Kidney (tissue), 22 donors: ENCODE data around the gene ZPR1. TPM values are rescaled to one million over a fixed set of nuclear protein-coding genes. Genes with fewer than 3 reads are reported as not detected.
A peak's percentile ranks its signal among the peaks of the same experiment; 100 is the strongest.

Experiments used
- DNase-seq, 5 donors: peaks; one replicate each; pipeline ENCODE4 v3.0.0-alpha.2; 2013 to 2020
- FAIRE-seq: peaks from 2 replicates; lab custom pipeline; 2012; peaks lifted over from hg19 to GRCh38; lab: Jason Lieb, UNC
- H3K27ac ChIP-seq, 2 donors: one replicate each; pipeline ENCODE4 v1.7.0; 2013; ENCODE audit warnings: low read depth in 2 of 2, low read length in 2 of 2, inconsistent platforms in 1 of 2
- H3K27me3 ChIP-seq: one replicate; pipeline ENCODE4 v1.7.1; 2013; ENCODE audit warnings: low read length, inconsistent platforms; ENCODE audit not compliant: control insufficient read depth, insufficient read depth
- H3K36me3 ChIP-seq, 3 donors: one replicate each; pipeline versions ENCODE4 v1.7.0 to v1.7.1; 2013; ENCODE audit warnings: low read length in 3 of 3, control low read depth in 1 of 3, inconsistent platforms in 1 of 3; ENCODE audit not compliant: insufficient read depth in 3 of 3, control insufficient read depth in 2 of 3
- H3K4me1 ChIP-seq, 3 donors: one replicate each; pipeline versions ENCODE4 v1.7.0 to v1.7.1; 2013; ENCODE audit warnings: low read length in 3 of 3, inconsistent platforms in 1 of 3, low read depth in 1 of 3; ENCODE audit not compliant: control insufficient read depth in 2 of 3, insufficient read depth in 2 of 3
- H3K4me3 ChIP-seq, 3 donors: one replicate each; pipeline versions ENCODE4 v1.7.0 to v1.8.1; 2013; ENCODE audit warnings: low read length in 3 of 3, control low read depth in 1 of 3, inconsistent platforms in 1 of 3
- H3K9ac ChIP-seq, 3 donors: one replicate each; pipeline versions ENCODE4 v1.7.0 to v1.7.1; 2013; ENCODE audit warnings: low read length in 3 of 3, control low read depth in 1 of 3, inconsistent platforms in 1 of 3
- H3K9me3 ChIP-seq, 3 donors: one replicate each; pipeline versions ENCODE4 v1.7.0 to v1.7.1; 2013; ENCODE audit warnings: low read length in 3 of 3, control low read depth in 1 of 3, inconsistent platforms in 1 of 3; ENCODE audit not compliant: control insufficient read depth in 2 of 3, insufficient read depth in 1 of 3
- intact Hi-C: fragments of 100-400 bp; cut with DNase I; formaldehyde crosslinking; loops from one replicate; pipeline ENCODE4 v1.11.1; 2022
- long read RNA-seq, 10 donors: library from polyadenylated mRNA in 1 of 10; unstranded in 1 of 10; transcript quantifications; one replicate each; pipeline ENCODE4 v2.0.0 and lab custom pipeline, GENCODE V29; 2021 to 2026
- polyA plus RNA-seq: library from polyadenylated mRNA; stranded (reverse); fragments of 350-450 nt; fragmentation: Illumina TruSeq; extraction: RNeasy Lipid Tissue Mini Kit (QIAGEN cat#74804); gene quantifications from one replicate; pipeline ENCODE4 v1.2.3, GENCODE V29; 2014; ENCODE audit warnings: low read depth, low replicate concordance; ENCODE audit not compliant: insufficient read depth
- total RNA-seq: library from RNA; stranded (reverse); fragmentation: NEBNext Ultra II Directional; extraction: Animal tissue kit (Norgen Biotek cat#: 25700); gene quantifications from one replicate; pipeline ENCODE4 v1.2.1, GENCODE V29; 2021
- TF ChIP-seq, protein P1 (sequence below): IDR thresholded peaks from 3 replicates; pipeline ENCODE4 v1.5.1; 2012; ENCODE audit warnings: mild to moderate bottlenecking, moderate library complexity, borderline replicate concordance; ENCODE audit not compliant: insufficient read depth; ENCODE audit errors: extremely low read depth
- donor health status: control.
- donor health status: control.
- donor health status: control.
- donor health status: control.
- donor health status: control.
- donor health status: DM: yes; HTN: yes; CAD: no.
- donor health status: Normal renal cell carcinoma (clear cell type).

ZPR1 gene, protein sequence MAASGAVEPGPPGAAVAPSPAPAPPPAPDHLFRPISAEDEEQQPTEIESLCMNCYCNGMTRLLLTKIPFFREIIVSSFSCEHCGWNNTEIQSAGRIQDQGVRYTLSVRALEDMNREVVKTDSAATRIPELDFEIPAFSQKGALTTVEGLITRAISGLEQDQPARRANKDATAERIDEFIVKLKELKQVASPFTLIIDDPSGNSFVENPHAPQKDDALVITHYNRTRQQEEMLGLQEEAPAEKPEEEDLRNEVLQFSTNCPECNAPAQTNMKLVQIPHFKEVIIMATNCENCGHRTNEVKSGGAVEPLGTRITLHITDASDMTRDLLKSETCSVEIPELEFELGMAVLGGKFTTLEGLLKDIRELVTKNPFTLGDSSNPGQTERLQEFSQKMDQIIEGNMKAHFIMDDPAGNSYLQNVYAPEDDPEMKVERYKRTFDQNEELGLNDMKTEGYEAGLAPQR
- 40.2 TPM for total RNA-seq
- 30.0 TPM for polyA plus RNA-seq
- long read RNA-seq, donor 1, full-length matches to known transcripts = 8 of 8 reads
- long read RNA-seq, donor 1, partial matches to known transcripts = 0 of 8 reads
- long read RNA-seq, donor 1, other reads (novel, unspliced or antisense) = 0 of 8 reads
- long read RNA-seq, donor 2, full-length matches to known transcripts = 5 of 5 reads
- long read RNA-seq, donor 2, partial matches to known transcripts = 0 of 5 reads
- long read RNA-seq, donor 2, other reads (novel, unspliced or antisense) = 0 of 5 reads
- long read RNA-seq, donor 3, full-length matches to known transcripts = 10 of 10 reads
- long read RNA-seq, donor 3, partial matches to known transcripts = 0 of 10 reads
- long read RNA-seq, donor 3, other reads (novel, unspliced or antisense) = 0 of 10 reads
- long read RNA-seq, donor 4, full-length matches to known transcripts = 9 of 9 reads
- long read RNA-seq, donor 4, partial matches to known transcripts = 0 of 9 reads
- long read RNA-seq, donor 4, other reads (novel, unspliced or antisense) = 0 of 9 reads
- long read RNA-seq, donor 5, full-length matches to known transcripts = 1 of 1 reads
- long read RNA-seq, donor 5, partial matches to known transcripts = 0 of 1 reads
- long read RNA-seq, donor 5, other reads (novel, unspliced or antisense) = 0 of 1 reads
- long read RNA-seq, donor 6, full-length matches to known transcripts = 11 of 17 reads
- long read RNA-seq, donor 6, partial matches to known transcripts = 6 of 17 reads
- long read RNA-seq, donor 6, other reads (novel, unspliced or antisense) = 0 of 17 reads
- long read RNA-seq, donor 7, full-length matches to known transcripts = 27 of 33 reads
- long read RNA-seq, donor 7, partial matches to known transcripts = 2 of 33 reads
- long read RNA-seq, donor 7, other reads (novel, unspliced or antisense) = 4 of 33 reads
- long read RNA-seq, donor 8, full-length matches to known transcripts = 6 of 6 reads
- long read RNA-seq, donor 8, partial matches to known transcripts = 0 of 6 reads
- long read RNA-seq, donor 8, other reads (novel, unspliced or antisense) = 0 of 6 reads
- long read RNA-seq, donor 9, full-length matches to known transcripts = 1 of 1 reads
- long read RNA-seq, donor 9, partial matches to known transcripts = 0 of 1 reads
- long read RNA-seq, donor 9, other reads (novel, unspliced or antisense) = 0 of 1 reads
- long read RNA-seq, donor 10, full-length matches to known transcripts = 7 of 7 reads
- long read RNA-seq, donor 10, partial matches to known transcripts = 0 of 7 reads
- long read RNA-seq, donor 10, other reads (novel, unspliced or antisense) = 0 of 7 reads

DNA sequence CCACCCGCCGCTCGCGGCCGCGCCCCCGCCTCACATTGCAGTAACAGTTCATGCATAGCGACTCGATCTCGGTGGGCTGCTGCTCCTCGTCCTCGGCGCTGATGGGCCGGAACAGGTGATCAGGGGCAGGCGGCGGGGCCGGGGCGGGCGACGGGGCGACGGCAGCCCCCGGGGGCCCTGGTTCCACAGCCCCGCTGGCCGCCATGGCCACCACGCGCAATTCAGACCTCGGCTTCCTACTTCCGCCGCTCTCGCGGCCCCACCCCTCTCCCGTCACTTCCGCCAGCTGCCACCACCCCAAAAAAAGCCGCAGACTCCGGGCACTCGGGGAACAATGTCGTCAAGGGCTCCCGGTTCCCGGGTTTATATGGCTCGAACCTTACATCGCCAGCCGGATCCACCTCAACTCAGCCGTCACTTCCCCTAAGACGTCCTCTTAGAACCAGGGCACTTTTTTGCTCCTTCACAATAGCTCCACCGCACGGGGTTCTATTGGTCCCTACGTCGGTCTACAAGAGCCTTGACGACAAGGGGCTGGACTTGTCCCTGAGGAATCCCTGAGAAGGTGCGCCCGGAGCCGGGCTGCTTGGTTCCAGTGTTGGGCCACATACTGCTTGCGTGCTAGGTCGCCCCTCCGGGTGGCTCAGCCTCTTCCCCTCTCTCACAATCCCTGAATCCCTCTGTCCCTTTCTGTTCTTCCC, at the start of gene ZPR1:
Gene ZPR1, minus strand, starts transcription at position 238 of the 701 bp plus-strand sequence. Its CDS starts 33 bp downstream, at position 205.
- Histone ChIP-seq H3K4me3 (peak within 1 kb of the TSS; percentile 88 to 94 (median 92)), H3K4me1 (peaks cover 0 to 17% (median 16%) of the 10 kb centered on the region in 3 donors), H3K27ac (peak within 1 kb of the TSS; percentile 28 to 64), H3K9ac (peak within 1 kb of the TSS; percentile 59 to 83 (median 83)), H3K9me3 (no peaks in the 10 kb centered on the region), H3K36me3 (peaks cover 5 to 31% (median 24%) of the 10 kb centered on the region in 3 donors), H3K27me3 (no peaks in the 10 kb centered on the region)
- DNase-seq (peak; percentile 84 to 93 (median 88)), FAIRE-seq (no peak)
- intact Hi-C loops = no loop called here
- TF ChIP-seq, protein P1, sequence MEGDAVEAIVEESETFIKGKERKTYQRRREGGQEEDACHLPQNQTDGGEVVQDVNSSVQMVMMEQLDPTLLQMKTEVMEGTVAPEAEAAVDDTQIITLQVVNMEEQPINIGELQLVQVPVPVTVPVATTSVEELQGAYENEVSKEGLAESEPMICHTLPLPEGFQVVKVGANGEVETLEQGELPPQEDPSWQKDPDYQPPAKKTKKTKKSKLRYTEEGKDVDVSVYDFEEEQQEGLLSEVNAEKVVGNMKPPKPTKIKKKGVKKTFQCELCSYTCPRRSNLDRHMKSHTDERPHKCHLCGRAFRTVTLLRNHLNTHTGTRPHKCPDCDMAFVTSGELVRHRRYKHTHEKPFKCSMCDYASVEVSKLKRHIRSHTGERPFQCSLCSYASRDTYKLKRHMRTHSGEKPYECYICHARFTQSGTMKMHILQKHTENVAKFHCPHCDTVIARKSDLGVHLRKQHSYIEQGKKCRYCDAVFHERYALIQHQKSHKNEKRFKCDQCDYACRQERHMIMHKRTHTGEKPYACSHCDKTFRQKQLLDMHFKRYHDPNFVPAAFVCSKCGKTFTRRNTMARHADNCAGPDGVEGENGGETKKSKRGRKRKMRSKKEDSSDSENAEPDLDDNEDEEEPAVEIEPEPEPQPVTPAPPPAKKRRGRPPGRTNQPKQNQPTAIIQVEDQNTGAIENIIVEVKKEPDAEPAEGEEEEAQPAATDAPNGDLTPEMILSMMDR = no peak

GRCh38 chr11:116836632-116836991, 48.8 kb upstream of the ZPR1 start:
- TF ChIP-seq, protein P1 = no peak
- DNase-seq (no peak), FAIRE-seq (no peak)
- H3K27me3 ChIP-seq = no peaks in the 10 kb centered on the region
- H3K36me3 ChIP-seq = no peaks in the 10 kb centered on the region
- intact Hi-C loops = no loop called here
- no peak overlapping the region for H3K4me3 ChIP-seq
- H3K9me3 ChIP-seq = no peaks in the 10 kb centered on the region
- H3K4me1 ChIP-seq = peaks cover 0 to 8% (median 6%) of the 10 kb centered on the region in 3 donors
- H3K9ac ChIP-seq = no peak overlapping the region
- H3K27ac ChIP-seq = no peak overlapping the region
